Measurements from ENCODE around the gene KLHL13. TPM values are rescaled to one million over a fixed set of nuclear protein-coding genes. Genes with fewer than 3 reads are reported as not detected.
A peak's percentile ranks its signal among the peaks of the same experiment; 100 is the strongest.
"Not testable (repeated sequence)": the region's sequence is repeated elsewhere in the genome, so short reads cannot be mapped to it uniquely, and the experiment has no call there.

The KLHL13 gene, protein sequence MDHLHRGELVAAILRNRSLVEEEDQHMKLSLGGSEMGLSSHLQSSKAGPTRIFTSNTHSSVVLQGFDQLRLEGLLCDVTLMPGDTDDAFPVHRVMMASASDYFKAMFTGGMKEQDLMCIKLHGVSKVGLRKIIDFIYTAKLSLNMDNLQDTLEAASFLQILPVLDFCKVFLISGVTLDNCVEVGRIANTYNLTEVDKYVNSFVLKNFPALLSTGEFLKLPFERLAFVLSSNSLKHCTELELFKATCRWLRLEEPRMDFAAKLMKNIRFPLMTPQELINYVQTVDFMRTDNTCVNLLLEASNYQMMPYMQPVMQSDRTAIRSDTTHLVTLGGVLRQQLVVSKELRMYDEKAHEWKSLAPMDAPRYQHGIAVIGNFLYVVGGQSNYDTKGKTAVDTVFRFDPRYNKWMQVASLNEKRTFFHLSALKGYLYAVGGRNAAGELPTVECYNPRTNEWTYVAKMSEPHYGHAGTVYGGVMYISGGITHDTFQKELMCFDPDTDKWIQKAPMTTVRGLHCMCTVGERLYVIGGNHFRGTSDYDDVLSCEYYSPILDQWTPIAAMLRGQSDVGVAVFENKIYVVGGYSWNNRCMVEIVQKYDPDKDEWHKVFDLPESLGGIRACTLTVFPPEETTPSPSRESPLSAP
- total RNA-seq = 8.4 TPM

GRCh38 chrX:118116713-118117550 is at the start of gene KLHL13:
TSS of gene KLHL13 (minus strand) at chrX:118116810. CDS start at chrX:118028473, 88,337 bp downstream.
- intact Hi-C loops (cut with DNase I) = no loop called here
- ATAC-seq = peak; percentile 86
- DNase-seq (ENCODE audit: low spot score) = peak; percentile 64

DNA sequence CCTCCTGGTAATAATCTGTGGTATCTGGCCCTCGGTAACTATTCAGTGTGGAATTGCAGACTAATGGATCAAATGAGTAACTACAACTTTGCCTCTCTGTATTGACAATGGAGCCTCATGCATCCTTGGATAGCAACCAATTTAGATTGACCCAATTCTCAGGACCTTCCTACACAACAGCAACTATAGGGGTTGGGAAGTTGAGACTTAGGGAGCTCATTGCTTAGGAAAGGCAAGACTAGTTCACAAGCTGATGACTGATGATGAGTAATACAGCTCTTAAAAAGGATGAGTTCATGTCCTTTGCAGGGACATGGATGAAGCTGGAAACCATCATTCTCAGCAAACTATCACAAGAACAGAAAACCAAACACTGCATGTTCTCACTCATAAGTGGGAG is 47.5 kb upstream of the KLHL13 start:
- DNase-seq (ENCODE audit: low spot score) (no peak), ATAC-seq (no peak)
- intact Hi-C loops (cut with DNase I) = no loop called here

DNA sequence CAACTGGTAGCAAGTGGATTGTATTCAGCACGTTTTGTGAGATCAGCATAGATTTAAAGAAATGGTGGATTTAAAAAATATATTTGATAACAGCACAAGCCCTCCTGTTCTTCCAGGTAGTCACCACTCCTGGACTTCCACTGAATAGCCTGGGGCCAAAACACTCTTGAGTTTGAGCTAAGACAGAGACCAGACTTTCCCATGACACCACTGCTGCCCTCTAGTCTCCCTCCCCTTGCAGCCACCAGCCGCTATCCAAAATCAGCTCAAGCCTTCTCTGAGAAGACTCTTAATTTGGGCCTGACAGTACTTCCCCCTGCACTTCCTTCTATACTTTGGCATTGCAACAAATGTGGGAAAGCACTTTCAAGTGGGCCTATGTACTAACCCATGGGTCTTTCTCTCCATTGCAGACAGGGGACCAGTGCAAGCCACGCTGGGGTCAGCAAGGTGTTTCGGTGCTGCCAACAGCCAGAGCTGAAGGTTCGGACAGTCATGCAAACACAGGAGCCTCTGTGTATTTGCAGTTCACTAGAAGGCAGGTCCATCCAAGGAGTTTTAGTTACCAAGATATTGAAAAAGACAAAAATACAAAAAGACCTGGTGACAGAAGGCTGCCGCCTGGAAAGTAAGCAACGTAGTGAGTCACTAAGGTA is 40.5 kb upstream of the KLHL13 start:
- intact Hi-C loops (cut with DNase I) = no loop called here
- DNase-seq (ENCODE audit: low spot score) = no peak
- no peak for ATAC-seq

- DNase-seq (ENCODE audit: low spot score) (no peak), ATAC-seq (no peak)
- intact Hi-C loops (cut with DNase I) = no loop called here
Observed at GRCh38 chrX:118156254-118156952, 39.8 kb upstream of the KLHL13 start.

DNA sequence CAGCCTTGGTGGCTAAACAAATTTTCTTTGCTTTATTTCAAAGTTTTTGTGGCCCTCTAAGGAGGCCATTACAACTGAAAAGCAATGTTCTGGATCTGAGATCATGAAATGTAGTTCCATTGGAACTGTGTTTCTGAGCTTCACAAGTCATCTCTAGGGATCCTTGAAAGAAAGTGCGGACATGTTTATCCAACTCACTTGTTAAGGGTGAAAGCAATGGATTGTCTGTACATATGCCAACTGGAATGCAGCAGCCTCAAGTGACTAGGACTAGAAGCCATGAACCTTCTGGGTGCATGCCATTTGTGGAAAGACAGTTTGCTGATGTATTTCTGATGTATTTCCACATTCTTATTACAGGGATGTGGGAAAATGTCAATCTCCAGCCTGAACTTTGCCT is 36.7 kb upstream of the KLHL13 start:
- ATAC-seq = no peak
- no peak for DNase-seq (ENCODE audit: low spot score)
- intact Hi-C loops (cut with DNase I) = no loop called here

GRCh38 chrX:118152721-118153120 is 36.1 kb upstream of the KLHL13 start:
- DNase-seq (ENCODE audit: low spot score) (no peak), ATAC-seq (no peak)
- intact Hi-C loops (cut with DNase I) = no loop called here

DNA sequence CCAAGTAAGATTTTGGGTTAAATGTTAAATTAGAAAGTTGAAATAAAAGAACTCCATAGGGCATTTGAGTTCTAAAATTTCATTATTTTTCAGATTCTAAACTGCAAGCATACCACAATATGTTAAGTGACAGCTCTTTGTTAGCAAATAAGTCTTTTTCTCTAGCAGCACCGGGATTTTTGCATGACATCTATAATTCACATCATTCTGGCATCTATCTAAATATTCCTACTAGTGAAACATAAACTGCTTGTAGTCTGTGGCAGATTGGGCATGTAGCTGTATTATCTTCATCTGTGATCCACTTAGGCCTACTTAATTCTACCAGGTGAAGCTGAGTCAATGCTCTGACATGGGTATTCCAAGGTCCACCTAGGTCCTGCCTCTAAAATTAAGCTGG is 32.1 kb upstream of the KLHL13 start:
- ATAC-seq (no peak), DNase-seq (ENCODE audit: low spot score) (no peak)
- intact Hi-C loops (cut with DNase I) = no loop called here

- DNase-seq (ENCODE audit: low spot score); ATAC-seq; intact Hi-C loops (cut with DNase I): not testable (repeated sequence)
Observed at GRCh38 chrX:118147771-118148170, 31.2 kb upstream of the KLHL13 start.

GRCh38 chrX:118143578-118143977 is 27.0 kb upstream of the KLHL13 start:
- intact Hi-C loops (cut with DNase I) = no loop called here
- no peak for DNase-seq (ENCODE audit: low spot score)

DNA sequence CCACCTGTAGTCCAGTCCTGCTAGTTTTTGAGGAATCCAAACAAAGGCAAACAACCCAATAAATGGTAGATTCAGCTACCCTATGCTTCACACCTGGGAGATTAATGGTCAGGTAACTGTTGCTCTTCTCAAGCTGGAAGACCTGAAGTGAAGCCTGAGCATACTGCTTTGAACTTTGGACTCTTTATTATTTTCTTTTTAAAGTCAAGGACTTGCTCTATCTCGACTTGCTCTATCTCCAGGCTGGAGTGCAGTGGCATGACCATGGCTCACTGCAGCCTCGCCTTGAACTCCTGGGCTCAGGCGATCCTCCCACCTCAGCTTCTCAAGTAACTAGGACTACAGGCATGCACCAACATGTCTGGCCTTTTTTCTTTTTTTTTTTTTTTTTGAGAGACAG is 14.7 kb upstream of the KLHL13 start:
- intact Hi-C loops (cut with DNase I) = no loop called here
- DNase-seq (ENCODE audit: low spot score) (no peak), ATAC-seq (no peak)

More at GRCh38 chrX:118143578-118143977, 27.0 kb upstream of the KLHL13 start:
- no peak for ATAC-seq

- no peak for DNase-seq (ENCODE audit: low spot score)
- intact Hi-C loops (cut with DNase I) = no loop called here
- no peak for ATAC-seq
Observed at GRCh38 chrX:118129681-118130080, 13.1 kb upstream of the KLHL13 start.

- no peak for DNase-seq (ENCODE audit: low spot score)
- ATAC-seq = no peak
- intact Hi-C loops (cut with DNase I) = no loop called here
Observed at GRCh38 chrX:118128724-118129123, 12.1 kb upstream of the KLHL13 start.

DNA sequence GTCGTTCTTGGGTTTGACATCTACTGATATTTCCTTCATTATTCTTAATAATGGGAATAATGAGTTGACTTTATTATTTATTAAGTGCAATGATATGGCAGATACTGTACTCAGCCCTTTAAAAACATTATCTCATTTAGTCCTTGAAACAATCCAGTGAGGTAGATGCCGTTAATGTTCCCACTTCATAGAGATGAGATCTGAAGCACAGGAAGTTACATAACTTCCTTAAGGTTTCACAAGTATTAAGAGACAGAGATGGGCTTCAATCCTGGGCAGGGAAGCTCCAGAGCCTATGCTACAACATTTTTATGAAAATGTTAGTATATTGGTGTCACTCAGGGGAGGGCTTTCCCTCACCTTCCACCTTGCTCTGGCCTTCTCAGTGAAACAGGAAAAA is 9.7 kb upstream of the KLHL13 start:
- intact Hi-C loops (cut with DNase I) = no loop called here
- DNase-seq (ENCODE audit: low spot score) (no peak), ATAC-seq (no peak)

DNA sequence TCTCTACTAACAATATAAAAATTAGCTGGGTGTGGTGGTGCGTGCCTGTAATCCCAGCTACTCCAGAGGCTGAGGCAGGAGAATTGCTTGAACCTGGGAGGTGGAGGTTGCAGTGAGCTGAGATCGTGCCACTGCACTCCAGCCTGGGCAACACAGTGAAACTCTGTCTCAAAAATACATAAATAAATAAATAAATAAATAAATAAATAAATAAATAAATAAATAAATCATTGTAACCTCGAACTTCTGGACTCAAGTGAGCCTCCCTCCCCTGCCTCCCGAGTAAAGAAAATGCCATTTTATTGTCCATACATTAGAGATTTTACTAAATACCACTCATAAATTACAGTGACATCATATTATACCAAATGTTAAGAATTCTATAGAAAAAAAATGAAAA is 7.6 kb upstream of the KLHL13 start:
- ATAC-seq; intact Hi-C loops (cut with DNase I); DNase-seq (ENCODE audit: low spot score): not testable (repeated sequence)

DNA sequence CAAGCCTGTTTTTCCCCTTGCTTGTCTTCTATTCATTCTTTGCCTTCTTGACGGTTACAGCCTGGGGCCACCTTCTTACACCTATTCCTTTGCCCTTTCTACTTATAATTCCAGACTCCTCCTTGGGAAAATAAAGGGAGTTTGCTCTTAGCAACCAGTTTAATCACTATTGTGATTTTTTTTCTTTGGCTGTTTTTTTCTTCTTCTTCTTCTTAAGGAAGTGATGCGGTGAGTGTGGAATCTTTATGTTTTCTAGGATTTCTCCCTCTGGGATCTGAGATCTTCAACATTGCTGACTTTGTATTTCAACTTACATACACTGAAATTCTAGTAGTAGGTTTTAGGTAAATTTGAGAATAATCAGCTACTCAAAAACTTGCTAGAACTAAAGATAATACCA is 1.1 kb upstream of the KLHL13 start:
- intact Hi-C loops (cut with DNase I) = no loop called here
- ATAC-seq (no peak), DNase-seq (ENCODE audit: low spot score) (no peak)

- DNase-seq (ENCODE audit: low spot score) = peak; percentile 60
Observed at GRCh38 chrX:118115953-118116712, 477 bp downstream of the KLHL13 start.

DNA sequence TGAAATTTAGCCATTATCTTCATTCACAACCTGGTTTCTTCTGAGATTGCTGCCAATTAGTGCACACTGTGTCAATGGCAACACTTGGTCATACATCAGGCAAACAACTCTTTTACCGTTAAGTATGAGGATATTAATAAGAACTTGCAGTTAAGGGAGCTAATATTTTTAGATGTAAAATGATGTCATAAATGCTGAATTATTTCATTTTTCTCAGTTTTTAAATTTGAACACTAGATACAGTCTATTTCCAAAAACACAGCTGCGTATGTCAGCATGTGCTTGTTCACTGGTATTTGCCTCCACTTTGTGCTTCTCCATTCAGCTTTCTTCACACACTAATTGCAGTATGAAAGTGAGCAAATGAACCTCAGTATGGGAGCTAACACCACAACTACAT is 1.6 kb downstream of the KLHL13 start:
- intact Hi-C loops (cut with DNase I) = no loop called here
- ATAC-seq (no peak), DNase-seq (ENCODE audit: low spot score) (no peak)

More at GRCh38 chrX:118115953-118116712, 477 bp downstream of the KLHL13 start:
- intact Hi-C loops (cut with DNase I) = no loop called here
- ATAC-seq = peak; percentile 69

- intact Hi-C loops (cut with DNase I) = no loop called here
- ATAC-seq = peak; percentile 49
Observed at GRCh38 chrX:118109065-118109464, 7.5 kb downstream of the KLHL13 start.

More at GRCh38 chrX:118109065-118109464, 7.5 kb downstream of the KLHL13 start:
- no peak for DNase-seq (ENCODE audit: low spot score)
